HG02610 (cell line): ENCODE data around the gene ASB15.

ENCODE experiments used
- ATAC-seq: cut with Tn5 transposase; IDR thresholded peaks from one replicate; pipeline ENCODE4 v1.9.1; 2021; ENCODE audit warnings: mild to moderate bottlenecking, moderate library complexity; ENCODE audit not compliant: unreplicated experiment

The ASB15 gene

DNA sequence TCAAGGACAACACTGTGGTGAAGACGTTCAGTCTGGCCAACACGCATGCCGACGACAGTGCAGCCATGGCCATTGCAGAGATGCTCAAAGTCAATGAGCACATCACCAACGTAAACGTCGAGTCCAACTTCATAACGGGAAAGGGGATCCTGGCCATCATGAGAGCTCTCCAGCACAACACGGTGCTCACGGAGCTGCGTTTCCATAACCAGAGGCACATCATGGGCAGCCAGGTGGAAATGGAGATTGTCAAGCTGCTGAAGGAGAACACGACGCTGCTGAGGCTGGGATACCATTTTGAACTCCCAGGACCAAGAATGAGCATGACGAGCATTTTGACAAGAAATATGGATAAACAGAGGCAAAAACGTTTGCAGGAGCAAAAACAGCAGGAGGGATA, 60.7 kb downstream of the ASB15 start:
- ATAC-seq = no peak

DNA sequence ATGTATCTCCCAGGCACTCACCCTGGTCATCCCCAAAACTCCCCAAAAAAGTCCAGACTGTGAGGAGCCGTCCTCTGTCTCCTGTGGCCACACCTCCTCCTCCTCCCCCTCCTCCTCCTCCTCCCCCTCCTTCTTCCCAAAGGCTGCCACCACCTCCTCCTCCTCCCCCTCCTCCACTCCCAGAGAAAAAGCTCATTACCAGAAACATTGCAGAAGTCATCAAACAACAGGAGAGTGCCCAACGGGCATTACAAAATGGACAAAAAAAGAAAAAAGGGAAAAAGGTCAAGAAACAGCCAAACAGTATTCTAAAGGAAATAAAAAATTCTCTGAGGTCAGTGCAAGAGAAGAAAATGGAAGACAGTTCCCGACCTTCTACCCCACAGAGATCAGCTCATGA, 61.1 kb downstream of the ASB15 start:
- no peak for ATAC-seq

DNA sequence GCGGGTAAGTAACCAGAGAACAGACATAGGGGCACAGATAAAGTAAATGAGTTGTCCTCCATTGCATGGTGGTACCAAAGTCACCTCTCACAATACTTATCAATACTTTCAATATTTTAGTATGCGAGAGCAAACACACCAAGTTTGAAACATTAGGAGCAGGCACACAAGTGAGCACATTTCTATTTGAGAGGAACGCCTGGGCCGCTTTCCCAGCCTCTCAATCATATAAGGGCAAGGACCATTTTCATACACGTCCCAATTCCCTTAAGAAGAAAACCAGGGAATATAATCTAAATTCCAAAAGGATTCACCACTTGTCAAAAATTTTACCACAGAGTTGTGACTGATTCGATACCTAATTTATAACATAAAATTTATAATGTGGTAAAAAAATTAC, 61.6 kb downstream of the ASB15 start:
- ATAC-seq = no peak

DNA sequence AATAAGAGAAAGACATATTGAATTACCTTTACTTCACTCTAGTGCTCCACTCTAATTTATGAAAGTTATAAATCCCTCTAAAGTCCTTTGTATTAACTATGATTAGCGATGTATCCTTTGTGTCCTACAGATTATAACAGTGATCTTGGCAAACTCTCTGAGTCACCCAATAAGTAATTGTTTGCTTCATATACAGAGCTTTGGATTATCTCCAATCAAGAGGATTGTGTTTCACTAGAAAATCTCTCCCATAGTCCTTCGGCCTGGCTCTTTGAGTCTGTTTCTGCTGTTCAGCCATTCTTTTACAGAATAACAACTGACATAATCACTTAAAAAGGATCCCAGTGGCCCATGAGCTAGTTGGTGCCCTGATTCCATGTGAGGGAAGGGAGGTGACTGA, 63.5 kb downstream of the ASB15 start:
- no peak for ATAC-seq

DNA sequence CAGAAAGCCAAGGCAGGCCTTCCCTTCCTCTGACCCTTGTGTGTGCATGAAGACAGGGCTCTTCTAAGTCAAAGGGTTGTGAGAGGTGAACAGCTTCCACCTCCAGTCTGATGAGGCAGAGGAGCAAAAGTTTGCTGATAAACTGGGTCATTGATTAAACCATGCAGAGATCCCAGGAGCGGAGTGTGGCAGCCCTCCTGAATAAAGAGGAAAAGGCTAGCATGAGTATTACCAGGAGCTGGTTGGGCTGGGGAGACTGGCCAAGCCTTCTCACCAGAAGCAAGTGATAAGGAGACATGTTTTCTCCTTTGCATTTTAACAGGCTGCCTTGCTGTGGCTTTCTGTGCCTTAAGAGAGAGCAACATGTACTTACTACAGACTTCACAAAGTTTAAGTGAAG, 64.3 kb downstream of the ASB15 start:
- ATAC-seq = no peak

DNA sequence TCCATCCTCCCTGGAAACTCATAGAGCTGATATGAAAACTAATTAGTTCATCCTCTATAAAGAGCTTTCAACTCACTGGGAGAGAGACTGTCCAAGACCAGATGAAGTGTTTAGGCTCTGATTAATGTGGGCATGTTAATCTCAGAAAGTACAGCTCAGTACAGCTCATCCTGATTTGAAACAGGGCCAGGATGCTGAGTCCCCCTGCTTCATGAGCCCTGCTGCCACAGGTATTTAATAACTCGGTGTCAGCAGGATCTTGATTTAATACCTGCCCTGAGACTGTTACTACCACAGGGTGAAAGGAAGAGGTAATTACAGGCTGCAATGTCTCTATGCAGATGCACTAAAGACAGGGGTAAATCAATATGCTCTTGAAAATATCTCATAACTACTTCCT, 64.9 kb downstream of the ASB15 start:
- ATAC-seq = no peak

DNA sequence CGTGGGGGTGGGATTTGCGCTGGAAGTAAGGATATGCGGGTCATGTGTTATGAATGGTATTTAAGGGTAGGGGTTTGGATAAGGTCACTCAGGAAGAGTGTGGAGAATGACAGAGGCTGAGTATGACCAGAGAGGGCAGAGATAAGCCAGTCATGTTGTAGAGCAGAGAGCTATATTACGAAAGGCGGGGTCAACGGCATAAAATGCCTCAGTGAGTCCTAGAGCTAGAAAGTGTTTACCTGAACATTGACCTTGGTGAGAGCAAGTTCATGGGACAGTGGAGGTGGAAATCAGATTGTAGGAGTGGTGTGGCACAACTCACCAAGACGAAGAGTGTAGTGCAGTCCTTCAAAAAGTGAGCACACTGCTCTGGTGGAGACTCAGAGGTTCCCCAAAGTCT, 67.9 kb downstream of the ASB15 start:
- no peak for ATAC-seq

DNA sequence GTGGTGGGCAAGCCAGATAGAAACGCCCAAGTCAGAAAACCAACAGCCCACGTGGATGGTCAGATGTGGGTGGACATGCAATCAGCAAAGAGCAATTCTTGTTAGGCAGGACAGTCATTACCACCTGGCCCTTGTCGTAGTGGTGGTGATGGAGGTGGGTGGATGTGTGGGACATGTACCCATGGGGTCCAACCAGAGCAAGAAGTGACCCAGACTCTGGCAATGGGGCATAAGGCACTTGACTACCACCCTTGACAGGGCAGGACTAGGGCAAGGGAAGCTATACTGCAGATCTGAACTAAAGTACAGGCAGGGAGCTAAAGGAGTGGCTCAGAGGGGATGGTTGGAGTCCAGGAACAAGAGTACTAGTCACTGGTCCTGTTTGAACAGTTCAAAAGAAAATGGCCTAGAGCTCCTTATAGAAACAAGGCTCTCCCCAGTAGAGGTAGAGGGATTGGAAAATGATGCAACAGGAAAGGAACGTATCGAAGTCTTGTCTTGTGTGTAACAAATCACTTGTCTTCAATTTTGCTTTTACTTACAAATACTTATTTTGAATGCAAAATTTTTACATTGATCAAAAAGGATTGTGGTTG, 71.6 kb downstream of the ASB15 start:
- ATAC-seq = no peak

DNA sequence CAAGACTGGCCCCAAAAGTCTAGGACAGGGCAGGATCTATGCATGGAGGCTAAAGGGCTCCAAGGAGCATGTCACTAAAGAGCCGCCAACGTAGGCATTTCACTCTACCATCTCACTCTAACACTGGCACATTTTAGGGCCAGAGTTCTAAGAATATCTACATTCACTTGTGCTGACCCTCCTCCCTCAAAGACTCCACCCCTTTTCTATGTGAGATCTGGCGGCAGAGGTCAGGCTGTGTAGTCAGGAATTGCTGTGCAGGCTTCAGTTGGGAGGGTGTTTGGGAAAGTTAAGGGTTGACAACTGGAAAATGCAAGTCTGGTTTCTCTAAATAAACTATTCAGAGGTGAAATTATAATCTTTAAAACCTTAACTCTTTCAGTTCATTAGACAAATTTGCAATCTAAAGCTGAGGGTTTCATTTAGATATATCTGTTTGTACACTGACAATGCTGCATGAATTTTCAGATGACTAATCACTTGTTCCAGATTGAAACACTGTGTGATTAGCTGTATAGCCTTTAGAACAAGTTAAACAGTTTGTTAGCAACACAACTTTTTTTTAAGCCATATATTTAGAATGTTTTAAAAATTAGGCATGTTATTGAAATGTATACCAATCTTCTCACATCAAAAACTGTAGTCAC, 72.3 kb downstream of the ASB15 start:
- no peak for ATAC-seq

DNA sequence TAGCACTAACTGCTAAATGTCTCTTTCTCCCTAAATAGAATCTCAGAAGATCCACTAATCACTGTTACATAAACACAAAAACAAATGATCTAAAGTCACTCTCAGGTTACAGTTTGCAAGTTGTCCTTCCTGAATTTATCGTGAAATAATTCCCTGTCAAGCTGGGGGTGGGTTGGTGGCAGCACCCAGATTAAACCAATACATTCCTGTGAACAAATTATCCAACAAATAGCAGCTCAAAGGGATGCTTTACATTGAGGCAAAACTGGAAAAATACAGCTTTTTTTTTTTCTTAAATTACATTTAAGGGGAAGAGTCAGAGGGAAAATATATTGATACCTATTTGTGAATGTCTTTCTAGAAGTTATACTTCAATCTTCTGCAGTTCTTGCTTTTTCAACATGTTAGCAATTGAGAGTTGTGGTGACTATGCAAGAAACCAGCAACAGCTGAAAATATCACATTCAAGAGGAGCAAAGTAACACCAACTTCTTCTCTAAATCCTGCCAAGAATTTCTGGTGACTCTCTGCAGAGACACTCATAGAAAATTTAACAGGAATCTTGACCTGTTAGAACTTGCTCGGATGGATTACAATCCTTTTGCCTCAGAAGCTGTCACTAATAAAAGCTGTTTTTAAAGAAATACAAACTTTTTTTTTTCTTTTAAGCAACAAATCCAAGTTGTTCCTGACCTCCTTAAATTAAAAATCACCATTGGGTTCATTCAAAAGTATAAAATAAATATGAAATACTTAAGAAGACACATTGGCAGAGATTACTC, 73.0 kb downstream of the ASB15 start:
- ATAC-seq = no peak

DNA sequence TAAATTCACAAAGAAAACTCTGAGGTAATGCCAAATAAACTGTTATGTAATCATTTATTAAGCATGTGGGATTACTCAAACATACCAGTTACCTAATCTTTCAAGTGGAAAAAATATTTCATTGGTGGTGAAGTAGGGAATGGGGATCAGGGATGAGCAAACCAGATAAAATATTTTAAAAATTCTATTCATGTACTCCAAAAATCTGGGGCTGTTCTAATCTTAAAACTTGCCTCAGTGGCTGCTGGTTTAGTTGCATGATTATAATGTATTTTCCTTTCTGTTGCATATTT, 73.5 kb downstream of the ASB15 start:
- no peak for ATAC-seq

DNA sequence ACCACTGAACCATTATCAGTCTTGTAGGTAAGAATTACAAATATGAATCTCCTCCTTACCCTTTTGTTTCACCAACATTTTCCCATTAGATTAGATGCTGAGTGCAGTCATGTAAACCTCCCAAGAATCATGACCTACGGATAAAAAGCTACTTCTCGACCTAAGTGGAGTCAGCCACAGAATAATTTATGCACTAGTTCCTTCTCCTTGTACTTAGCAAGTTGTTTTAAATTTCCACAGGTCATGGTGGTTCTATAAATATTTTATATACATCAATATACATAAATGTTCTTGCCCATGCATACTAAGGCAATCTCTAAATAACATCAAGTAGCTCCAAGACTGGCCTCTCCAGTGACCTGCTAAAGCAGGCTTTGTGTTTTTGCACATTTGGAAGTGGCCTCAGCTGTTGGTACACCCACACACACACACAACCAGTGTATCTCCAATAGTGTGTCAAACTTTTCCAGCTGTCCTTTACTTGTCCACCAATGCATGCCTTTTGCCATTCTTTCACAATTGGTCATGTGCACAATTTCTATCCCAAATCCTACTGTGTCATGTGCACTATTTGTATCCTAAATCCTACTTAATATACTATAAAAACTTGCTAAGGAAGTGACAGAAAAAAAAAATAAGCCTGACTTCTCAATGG, 75.6 kb downstream of the ASB15 start:
- ATAC-seq = no peak

DNA sequence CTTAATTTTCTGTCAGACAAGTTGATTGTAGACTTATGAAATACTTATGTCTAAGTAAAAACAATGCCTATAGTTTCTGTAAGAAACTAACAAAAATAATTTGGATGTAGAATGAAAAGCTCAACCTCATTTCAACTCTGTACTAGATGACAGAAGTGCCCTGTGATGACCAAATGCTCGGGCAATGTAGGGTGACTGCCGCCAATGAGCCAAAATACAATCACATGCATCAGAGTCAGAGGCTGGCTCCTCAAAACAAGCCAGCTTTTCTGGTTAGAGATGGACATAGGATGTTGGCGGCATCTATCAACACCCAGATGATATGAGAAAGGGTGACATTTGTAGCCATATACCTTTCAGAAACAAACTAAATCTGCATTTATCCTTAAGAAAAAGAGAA, 78.0 kb downstream of the ASB15 start:
- no peak for ATAC-seq

DNA sequence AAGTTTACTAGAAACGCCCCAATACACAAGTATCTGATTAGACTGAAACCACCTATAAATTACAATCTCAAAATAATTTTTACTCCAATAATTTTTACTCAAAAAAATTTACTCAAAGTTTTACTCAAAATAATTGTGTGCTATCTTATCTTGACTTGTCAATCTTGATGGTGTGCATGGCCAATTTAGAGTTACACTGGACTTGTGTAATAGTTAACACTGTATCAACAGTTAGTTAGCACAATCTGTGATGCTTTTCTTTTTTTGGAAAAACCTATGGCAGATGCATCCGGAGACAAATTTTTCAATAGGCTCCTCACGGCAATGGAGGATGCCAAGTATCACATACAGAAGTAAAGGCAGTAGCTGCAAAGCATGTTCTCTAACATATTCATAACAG, 79.0 kb downstream of the ASB15 start:
- no peak for ATAC-seq

DNA sequence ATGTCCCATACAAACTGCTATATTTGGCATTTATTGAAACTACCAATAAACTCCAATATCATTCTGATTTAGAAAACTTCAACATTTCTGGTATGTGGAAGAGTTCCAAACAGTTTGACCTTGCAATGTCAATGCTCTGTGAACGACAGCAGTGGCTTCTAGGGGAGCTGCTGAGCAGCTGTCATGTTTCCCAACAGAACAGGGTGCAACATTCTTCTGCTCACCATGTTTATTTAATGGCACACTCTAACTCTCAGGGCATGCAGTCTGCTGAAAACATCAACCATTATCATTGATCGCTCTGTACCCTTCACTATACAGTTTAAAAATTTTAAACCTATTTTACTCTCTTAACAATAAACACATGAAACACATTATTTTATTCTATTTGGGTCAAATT, 79.9 kb downstream of the ASB15 start:
- no peak for ATAC-seq

DNA sequence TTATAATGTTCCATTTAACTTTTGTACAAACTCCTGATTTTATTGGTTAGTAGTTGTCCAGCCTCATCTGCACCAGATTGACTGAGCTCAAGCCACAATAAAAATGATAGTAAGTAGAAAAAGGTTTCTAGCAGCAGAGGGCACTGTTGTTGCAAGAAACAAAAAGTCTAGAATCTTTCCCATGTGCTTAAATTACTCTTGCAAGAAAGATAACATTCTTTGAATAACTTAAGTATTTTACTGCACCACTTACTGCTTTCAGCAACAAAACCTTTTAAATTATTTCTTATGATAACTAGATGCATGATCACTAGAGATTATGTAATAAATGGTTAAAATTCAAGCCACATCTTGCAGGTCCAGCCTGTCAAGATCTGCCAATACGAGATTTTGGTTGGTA, 81.1 kb downstream of the ASB15 start:
- ATAC-seq = peak; percentile 71

DNA sequence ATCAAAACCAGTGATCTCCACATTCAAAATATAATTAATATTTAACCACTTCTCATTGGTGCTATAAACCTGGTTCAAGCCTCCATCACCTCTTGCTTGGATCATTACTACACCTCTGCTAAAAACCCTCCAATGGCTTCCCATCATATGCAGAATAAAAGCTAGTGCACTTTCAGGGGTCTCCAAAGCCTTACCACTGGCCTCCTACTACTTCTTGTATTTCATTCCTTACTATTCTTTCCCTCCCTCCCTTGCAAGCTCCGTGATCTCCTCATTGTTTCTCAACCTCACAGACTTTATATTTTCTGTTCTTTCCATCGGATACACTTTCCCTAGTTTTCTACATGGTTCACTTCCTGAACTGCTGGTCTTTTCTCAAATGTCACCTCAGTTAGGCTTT, 85.5 kb downstream of the ASB15 start:
- no peak for ATAC-seq

DNA sequence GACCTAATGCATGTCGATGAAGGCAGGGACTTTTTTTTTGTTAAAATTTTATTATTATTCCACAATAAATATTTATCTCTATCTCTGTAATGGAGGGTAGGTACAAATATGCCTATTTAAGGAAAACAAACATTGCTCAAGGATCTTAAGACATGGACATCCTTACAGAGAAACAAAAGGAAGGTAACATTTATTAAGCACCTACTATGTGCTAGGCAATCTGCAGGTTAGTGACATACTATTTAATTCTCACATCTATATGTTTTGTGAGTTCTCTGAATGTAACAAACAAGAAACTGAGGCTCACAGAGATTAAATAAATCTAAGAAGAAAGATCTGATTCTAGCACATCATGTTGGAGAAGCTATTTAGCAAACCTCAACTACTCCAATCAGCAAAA, 86.1 kb downstream of the ASB15 start:
- no peak for ATAC-seq
